Limb (tissue), 2 donors: ENCODE measurements around the gene ZBTB18.

Experiments used
- DNase-seq, 2 donors: peaks; one replicate each; pipeline ENCODE4 v3.0.0-alpha.2; 2016; ENCODE audit errors: extremely low spot score in 2 of 2

ZBTB18 gene

DNA sequence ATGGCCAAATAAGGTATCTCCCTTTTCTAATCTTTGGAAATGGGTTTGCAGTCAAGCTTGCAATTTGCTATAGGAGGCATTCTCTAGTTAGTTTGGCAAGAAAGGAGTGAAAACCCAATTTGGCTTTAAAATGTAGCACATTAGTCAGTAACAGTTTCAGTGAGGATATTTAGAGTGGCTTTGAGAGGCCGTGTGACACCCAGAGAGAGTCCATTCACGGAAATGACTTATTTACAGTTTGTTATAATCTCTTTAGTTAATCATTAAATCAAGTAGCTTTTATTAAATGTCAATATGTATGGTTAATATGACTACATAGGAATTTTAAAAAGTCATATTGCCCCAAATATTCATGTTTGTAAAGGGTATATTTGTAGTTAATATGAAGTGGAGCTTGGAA lies 9.6 kb downstream of the ZBTB18 start:
- DNase-seq = no peak

DNA sequence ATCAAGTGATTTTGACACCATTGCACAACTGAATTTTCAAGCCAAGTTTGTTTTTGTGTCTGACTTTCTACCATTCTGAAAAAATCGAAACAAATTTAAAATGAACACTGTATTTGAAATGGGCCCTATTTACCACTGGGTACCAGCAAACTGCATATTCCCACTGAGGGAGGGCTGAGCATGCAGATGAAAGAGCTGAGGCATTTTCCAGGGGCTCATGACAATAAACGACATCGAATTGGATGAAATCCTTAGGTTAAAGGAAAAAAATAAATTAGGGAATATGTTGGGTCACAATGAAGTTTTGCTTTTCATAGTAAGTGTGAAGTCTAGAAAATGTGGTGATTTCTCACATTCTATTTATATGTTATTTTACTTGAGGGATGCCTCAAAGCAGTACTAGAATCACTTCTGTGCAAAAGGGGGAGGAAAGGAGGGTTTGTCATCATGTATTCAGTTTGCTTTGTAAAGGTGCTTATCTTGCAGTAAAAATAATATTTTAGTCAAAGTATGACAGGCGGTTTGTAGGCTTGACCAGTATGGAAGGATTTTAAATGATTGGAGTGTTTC lies 11.2 kb downstream of the ZBTB18 start:
- DNase-seq = no peak

DNA sequence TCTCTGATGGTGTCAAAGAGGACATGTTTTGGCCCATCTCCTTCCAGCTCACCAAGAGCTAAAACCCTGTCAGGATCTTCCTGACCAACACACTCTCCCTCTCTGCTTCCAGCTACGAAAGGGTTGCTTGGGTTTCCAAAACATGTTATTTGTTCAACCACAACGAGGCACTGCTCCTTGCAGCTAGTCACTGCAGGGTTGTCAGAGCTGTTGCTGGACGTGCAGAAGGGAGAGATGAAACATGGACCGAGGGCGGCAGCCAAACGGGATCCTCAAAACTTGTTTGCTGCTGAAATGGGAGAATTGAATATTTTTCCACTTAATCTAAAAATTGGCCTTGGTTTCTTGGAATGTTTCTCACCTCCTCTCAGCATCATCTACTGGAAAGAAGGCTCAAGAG lies 12.4 kb downstream of the ZBTB18 start:
- no peak for DNase-seq

DNA sequence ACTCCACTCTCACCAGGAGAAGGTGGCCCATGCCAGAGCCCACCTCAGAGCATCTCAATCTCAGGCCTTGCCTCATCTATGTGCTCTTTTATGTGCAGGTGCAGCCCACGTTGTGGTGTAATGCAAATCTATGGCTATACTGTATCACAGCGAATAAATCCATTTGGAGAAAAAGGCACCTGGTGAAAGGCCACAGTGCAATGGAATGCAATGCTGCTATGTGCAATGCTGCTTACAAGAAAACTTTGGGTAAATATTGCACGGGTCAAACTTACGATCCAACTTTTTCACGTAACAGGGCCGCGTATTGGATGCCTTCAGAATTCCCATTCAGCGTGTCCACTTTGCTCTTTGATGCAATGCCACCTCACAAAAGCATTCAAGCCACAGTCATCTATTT lies 13.5 kb downstream of the ZBTB18 start:
- no peak for DNase-seq

DNA sequence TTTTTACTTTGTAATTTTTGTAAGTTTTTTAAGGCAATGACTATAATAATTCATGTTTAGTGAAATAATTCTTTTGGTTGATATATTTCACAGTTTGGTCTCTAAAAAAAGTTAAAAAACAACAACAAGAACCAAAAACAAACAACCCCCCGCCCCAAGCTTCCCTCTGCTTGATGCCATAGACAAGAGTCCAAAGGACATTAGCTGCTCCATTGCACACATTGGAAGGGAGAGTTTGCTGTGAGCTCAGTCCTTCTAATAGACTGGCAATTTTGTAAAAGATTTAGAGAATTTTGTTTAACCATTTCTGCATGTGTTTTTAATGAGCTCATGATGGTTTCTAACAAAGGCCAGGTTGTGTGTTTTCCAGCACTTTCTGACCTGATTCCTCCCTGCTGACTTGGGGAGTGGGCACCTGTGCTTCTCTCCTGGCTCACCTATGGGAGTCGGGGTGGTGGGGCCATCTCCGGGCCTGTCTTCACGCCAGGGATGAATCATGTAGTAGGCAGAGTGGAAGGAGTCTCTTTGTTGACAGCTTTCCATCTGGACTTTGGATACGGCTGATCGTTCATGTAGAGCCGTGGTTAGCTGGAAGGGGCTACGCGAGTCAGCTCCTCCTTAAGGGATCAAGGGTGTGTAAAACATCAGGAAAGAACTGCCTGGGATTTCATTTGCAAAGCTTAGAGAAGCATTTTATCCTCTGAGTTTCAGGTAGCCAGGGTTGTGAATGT lies 14.1 kb downstream of the ZBTB18 start:
- DNase-seq = no peak

DNA sequence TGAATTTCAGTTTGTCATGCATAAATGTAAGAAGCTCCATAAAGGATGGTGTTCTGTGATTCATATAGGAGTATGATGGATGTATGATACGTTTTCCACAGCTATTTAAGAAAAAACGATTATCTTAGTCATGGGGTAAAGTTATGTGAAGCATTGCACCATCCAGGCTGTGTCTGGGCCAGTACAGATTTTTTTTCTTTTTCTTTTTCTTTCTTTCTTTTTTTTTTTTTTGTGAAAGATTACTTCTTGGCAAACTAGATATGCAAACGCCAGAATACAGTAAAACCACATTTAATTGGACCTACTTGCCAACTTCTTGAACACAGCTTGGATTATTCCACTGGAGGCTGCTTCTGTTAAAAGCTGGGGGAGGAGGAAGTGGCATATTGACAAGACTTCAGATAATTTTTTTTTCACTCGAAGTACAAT lies 14.9 kb downstream of the ZBTB18 start:
- no peak for DNase-seq

DNA sequence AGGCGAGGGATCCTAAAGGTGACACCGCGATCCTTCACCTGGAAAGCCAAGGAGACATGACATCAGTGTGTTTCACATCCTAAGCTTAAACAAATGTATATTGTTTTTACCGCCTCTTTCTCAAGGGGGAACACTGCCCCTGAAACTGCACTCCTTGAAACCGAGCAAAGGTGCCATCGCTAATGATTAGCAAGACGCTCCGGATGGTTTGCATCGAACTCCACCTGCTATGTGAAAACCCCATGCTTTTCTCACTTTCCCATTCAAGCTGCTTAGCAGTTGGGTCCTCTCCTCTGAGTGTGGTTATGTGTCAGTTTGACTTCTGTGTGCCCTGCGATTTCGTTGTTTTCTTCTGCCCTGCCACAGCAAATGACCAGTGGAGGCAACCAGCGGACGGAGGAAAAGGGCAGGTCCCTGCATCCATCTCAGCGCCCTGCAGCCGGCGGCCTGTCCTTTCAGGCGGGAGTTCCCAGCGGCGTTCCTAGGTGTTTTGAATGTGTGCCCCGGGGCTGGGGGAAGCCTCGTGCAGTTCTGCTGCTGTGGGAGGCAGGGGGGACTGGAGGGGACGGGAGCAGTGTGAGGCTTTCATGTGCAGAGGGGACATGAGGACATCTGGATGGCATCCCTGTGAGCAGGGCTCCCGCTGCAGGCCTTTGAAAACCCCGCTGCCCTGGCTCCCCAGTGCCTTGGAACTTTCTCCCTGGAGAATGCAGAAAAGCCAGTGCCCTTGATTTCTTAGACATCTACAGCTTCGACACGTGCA lies 16.1 kb downstream of the ZBTB18 start:
- DNase-seq = no peak

DNA sequence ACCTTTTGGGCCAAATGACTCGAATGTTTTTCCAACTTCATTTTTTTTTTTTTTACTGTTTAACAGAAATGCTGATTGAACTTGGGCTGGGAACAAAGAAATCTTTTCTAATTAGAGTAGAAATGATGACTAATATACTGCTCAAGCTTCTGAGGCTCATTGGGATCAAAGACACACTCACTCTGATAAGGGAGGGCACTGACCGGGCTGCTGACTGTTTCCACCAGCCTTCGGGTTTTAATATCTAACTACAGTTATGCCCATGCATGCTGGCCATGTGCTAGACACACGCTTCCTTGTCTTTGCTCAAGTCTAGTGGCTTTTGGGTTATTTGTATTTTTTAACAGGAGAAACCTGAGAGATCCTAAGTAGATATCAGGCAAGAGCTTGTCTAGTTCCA lies 16.8 kb downstream of the ZBTB18 start:
- DNase-seq = no peak

DNA sequence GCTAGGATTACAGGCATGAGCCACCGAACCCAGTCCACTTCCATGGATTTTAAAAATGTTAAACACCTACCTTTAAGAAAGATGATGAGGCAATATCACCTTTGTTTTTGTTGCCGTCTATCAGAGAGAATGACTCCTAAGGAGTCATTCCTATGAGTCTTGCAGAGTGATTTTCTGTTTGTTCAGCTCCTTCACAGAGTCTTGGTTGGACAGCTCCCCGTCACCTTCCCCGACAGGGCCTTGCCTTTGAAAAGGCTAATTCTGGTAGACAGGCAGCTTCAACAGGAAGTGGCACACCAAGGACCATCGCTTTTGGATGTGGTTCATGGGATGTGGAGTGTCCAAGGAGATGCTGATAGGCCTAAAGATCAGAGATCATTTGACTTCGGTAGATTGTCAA lies 17.5 kb downstream of the ZBTB18 start:
- no peak for DNase-seq

DNA sequence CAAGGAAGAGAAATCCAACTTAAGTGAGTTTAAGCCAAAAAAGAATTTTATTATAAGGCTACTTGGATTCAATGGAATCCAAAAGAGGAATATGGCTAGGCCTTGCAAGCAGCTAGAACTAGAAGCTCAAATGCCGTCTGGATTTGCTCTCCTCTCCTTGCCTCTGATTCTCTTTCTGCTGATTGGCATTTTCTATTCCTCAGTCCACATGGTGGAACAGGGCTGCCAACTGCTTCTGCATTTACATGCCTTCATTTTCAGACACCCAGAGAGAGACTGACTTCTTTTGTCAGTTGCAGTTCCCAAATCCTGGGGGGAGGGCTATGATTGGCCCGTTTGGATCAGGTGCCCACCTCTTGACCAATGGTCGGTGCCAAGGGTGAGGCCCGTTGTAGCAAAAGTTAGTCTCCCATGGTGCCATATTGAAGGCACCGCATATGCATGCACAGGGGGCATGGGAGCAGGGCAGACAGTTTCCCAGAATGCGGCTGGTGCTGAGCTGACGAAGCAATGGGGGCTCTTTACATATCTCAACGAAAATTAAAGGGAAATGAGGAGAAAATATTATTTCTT lies 18.3 kb downstream of the ZBTB18 start:
- no peak for DNase-seq

DNA sequence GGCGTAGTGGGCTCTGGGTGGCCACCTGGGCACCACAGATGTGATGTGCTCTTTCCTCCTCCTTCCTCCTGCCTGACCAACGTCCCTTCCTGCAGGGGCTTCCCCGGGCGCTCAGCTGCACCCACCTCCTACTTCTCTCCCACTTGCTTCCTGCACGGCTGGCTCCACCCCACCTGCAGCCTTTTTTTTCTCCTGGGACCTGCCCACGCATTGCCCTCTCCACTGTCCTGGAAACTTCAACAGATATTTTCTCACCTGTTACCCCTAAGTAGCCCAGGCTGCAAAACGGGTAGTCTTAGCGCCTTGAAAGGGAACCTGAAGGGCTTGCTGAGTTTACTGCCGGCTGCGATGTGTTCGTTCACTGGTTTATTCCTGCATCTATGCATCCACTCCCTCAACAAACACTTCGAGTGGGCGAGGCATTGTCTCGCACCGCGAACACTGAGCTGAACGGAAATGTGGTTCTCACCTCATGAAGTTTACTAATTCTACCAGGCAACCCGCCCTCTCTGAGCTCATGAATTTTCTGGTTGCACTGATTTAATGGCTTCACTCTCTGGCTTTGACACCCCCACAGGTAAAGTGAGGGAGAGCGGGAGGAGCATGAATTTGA lies 23.6 kb downstream of the ZBTB18 start:
- no peak for DNase-seq

DNA sequence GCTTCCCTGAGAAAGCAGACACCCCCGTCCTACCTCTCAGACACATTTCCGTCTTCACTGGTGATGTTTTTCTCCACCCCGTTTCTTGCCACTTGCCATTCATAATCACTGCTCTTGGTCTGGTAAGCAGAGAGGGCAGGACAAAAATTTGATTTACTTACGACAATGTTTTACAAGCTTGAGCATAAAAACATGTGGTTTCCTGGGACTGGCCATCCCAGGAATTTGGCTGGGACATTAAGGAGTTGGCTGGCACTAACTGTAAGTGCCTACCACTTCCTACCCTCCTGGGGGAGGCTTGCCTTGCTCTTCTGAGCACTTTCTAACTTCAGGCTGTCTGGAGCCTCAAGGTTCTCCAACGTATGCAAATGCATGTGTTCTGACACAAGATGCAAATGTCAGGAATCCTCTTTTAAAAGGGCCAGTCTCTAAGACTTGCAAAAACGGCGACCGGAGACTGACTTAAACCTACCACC lies 24.2 kb downstream of the ZBTB18 start:
- no peak for DNase-seq

DNA sequence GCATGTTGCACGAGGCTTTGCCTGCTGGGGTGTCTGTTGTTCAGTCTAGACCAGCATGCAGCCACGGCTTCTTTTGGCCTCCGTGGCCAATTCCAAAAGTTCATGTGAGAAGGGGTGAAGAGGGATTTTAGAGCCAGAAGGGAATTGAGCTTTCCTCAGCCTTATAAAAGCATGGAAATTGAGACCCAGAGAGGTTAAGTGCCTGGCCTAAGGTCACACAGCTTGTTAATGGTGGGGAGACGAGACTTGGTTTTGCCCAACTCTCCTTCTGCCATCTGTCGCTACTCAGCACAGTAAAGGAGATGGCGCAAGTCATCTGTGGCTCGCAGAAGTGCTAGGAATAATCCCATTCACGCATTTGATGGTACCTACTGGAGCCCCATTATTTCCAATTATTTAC lies 25.7 kb downstream of the ZBTB18 start:
- DNase-seq = no peak

DNA sequence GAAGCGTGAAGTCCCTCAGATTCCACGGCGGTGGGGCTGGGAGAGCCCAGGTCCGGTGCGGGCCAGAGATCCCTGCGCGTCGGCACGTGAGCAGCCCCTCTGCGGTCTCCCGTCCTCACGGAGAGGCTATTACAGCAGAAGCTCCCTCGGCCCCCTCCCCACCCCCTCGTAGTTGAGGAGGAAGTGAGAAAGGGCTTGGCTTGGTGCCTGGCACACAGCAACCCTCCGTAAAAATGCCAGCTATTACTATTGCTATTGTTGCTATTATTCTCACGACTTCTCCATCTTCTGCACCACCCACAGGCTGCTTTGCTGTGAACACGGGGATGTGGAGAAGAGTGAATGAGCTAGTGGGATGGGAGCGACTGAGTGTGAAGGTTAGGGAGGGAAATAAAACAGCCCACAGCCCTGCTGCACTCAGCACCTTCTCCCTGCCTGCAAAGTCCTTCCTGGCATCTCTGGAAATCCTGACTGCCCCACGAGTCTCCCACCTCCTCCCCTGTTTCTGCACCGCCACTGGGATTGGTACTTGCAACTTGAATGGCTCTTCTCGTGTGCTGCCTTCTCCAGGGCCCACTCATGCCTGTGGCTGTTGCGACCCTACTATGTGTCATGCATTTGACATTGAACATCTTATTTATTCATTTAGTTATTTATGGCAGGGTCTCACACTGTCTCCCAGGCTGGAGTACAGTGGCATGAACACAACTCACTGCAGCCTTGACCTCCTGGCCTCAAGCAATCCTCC lies 26.6 kb downstream of the ZBTB18 start:
- DNase-seq = no peak

DNA sequence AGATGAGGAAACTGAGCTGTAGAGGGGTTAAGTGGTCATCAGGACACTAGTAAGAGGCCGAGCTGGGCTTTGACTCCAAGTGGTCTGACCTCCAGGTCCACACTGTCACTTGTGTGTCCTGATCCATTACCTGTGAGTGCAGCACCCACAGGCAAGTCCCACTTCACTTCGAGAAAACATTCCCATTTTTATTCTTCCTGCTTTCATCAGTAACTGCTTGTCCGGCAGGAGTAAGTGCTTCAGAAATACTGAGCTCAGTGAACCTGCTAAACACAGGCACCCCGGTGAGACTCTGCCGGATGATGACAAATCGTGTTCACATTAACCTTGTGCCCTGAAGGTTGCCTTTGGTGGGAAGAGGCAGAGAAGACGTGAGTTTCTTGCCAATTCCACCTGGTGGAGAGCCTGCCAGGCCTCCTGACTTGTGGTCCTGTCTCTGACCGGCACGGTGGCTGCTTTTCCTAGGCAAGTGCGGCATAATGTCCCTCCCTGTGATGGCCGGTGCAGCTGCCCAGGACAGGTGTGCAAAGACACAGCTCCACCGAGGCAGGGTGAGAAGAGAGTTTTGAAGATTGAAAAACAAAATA lies 29.4 kb downstream of the ZBTB18 start:
- no peak for DNase-seq

DNA sequence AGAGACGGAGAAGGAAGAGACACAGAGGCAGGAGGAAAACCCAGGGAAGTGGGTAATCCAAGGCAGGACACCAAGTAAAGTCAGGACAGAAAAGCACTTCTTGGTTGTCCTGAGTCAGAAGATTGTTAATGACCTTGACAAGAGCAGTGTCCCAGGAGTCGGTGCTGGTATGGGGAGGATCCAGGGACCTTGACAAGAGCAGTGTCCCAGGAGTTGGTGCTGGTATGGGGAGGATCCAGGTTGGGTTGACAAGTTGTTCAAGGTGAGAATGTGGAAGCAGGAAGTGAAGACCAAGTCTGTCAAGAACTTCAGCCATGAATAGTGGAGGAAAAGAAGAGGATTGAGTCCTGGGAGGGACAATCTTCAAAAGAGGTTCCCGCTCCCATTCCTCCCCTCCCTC lies 31.9 kb downstream of the ZBTB18 start:
- no peak for DNase-seq

DNA sequence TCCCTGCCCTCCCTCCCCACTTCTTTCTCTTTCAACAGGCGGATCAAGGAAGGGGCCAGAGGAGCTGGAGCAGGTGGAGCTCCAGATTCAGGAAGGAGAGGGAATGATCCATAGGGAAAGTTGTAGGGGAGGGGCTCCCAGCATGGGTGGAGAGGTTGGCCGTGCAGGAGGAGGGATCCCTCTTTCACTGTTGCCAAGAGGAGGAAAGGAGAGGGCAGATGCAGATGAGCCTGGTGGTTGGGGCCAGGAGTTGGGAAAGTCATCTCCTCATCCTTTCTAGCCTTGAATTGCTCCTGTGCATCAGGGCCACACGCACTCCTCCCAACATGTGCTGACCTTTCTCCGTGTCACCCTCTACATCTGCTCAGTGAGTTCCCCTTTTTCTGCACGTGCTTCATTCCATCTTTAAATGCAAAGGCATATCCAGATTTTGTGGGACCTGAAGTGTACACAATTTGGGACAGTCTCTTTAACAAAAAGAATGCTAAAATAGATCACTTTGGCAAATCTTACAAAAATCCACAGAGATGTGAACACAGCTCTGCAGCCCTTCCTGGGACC lies 32.4 kb downstream of the ZBTB18 start:
- DNase-seq = no peak

DNA sequence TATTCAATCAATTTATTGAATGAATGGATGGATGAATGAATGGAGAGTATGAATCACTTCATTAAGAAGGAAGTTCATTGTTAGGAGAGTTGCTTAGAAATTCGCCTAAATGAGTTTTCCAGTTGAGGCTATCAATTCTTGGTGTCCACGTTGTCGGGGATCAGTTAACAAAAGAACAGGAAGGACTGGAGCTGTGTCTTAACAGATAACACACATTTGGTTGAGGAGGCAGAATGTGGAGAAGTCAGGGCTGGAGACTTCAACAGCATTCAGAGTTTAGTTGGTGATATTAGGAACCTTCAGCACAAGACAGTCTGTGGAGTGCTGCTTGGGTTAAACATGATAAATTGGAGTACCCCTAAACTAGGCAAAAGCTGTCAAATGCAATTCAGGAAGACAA lies 33.7 kb downstream of the ZBTB18 start:
- DNase-seq = no peak

DNA sequence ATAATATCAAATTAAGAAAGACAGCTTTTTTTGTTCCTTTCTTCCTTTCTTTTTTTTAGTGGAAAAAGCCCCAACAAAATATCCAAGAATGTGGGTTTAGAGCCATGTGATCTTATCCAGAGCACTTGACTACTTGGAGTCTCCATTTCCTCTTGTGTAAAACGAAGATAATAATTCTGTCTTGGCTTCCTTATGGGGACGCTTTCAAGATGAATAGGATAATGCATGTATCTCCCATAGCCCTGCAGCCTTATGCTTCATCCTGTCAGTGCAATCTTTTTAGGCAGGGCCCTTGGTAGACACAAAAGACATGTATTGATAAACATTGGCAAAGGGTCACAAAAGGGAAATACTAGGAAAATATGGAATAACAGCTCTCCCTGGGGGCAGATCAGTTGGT lies 34.8 kb downstream of the ZBTB18 start:
- no peak for DNase-seq

DNA sequence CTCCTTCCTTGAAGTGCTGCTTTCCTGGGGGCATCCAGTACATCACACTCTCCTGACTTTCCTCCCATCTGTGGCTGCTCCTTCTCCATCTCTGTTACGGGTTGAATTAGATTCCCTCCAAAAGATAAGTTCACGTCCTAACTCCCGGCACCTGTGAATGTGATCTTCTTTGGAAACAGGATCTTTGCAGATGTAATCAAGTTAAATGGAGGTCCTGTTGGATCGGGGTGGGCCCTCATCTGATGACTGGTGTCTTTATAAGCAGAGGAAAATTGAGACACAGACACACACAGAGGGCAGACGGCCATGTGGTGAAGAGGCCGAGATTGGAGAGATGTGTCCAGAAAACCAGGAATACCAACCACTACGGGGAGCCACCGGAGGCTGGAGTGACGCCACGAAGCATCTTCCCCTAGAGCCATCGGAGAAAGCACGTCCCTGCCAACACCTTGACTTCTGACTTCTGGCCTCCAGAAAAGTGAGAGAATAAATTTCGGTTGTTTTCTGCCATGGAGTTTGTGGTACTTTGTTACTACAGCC lies 36.0 kb downstream of the ZBTB18 start:
- no peak for DNase-seq
